MV-4-11 (cell line): ENCODE data around the gene RNF114.
"Not testable (repeated sequence)": the region's sequence is repeated elsewhere in the genome, so short reads cannot be mapped to it uniquely, and the experiment has no call there.

Source experiments
- DNase-seq: peaks from one replicate; lab custom pipeline; 2025; lab: John Stamatoyannopoulos, UW

Gene RNF114

GRCh38 chr20:49985617-49986016 is 49.4 kb downstream of the RNF114 start:
- no peak for DNase-seq

DNA sequence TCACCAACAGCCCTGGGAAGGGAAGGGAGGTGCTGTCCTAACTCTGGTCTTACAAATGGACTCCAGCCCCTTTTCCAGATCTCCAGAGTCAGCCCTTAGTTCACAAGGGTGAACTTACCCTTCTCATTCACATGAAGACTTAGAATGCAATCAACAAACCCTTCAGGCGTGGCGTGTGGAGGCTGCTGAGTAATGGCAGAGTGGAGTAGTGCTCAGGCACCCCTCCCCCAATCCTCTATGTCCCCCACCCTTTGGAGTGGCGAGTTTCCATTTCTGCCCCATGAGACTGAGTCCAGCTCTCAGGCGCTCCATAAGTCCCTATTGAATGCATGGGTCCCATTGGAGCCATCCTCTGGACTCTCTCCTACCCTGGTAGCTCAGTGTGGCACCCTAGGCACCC is 49.9 kb downstream of the RNF114 start:
- no peak for DNase-seq

DNA sequence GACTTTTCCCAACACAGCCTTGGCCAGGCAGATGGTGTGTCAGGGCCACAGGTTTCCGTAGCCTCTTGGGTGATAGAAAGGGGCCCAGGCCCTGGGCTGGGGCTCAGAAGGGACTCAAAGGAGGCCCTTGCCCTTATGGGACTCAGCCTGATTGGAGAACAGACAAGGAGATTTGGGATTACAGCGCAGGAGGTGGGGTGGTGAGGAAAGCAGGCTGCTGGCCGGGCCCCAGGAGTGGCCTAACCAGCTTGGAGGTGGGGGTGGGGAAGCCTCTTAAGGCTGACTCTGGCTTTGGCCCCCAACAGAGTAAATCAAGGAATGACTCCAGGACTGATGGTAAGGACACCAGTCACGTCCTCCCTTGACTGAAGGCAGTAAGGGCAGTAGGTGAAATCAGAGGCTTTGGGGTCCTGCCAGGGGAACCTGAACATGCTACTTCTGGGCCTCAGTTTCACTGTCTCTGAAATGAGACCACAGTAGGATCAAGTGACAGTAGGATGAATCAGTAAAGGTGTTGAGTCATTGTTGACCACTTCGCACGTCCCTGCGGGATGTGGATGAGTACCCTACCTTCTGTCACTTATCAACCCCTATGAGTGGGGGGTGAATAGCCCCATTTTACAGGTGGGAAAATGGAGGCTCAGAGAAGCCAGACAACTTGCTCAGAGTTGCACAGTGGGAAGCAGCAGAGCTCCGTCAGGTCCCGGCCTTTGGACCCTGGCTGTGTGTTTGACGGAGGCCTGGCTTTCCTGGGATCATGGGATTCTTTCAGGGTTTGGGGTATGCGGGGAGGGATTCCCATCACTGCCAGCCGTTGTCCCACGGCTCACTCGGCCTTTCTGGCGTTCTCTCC is 51.0 kb downstream of the RNF114 start:
- no peak for DNase-seq

- DNase-seq: no peak
Observed at GRCh38 chr20:49987868-49988690, 51.9 kb downstream of the RNF114 start.

DNA sequence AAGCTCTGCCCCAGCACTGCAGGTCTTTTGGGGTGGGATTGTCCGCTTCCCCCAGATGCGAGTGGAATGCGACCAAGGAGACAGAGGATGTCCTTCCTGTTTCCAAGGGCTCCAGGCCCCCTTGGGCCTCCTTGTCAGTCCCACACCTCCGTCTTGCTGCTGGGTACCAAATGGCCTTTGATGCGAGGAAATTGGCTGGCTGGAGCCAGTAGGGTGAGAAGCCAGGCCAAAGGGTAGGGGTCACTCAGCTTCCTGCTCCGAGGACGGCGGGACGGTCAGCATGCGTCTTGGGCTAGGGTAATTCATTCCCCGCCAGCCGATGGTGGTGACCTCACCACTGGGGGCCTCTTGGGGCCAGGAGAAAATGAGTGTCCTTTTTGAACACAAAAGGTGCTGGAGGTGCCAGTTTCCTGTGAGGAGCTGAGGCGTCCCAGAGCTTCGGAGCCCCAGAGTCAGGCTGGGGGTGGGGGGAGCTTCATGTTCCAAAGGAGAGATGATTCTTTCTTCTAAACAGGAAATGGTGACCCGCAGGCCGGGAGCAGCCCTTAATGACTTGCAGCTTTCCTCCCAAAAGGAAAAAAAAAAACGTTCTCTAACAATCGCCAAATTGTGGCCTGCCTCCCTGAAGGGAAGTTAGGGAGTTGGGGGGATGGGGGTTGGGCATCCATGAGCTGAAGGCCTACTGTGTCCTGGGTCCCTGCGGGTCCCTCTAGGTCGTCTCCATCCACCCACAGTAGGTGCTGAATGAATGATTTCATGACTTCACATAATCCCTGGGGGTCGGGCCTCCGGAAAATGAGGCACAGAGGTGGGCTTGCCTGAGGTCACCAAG is 53.3 kb downstream of the RNF114 start:
- peak; percentile 39 for DNase-seq

GRCh38 chr20:49990271-49990720 is 54.1 kb downstream of the RNF114 start:
- no peak for DNase-seq

DNA sequence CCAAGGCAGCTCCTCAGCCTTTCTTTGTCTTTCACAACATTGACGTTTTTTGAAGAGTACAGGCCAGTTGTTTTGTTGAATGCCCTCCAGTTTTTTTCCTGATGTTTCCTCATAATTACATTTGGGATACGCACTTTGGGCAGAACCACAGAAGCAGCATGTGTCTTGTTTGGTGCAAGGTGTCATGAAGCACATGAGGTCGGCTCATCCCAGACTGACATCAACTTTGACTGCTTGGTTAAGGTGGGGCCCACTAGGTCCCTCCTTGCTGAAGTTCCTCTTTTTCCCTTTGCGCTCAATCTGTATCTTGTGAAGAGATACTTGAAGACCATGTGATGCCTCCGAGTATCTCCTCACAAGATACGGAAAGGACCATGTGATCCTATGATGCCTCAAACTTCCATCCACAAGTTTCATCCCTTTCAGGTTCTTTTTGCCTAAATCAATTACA is 57.1 kb downstream of the RNF114 start:
- peak; percentile 83 for DNase-seq

- no peak for DNase-seq
Observed at GRCh38 chr20:49995586-49995985, 59.4 kb downstream of the RNF114 start.

DNA sequence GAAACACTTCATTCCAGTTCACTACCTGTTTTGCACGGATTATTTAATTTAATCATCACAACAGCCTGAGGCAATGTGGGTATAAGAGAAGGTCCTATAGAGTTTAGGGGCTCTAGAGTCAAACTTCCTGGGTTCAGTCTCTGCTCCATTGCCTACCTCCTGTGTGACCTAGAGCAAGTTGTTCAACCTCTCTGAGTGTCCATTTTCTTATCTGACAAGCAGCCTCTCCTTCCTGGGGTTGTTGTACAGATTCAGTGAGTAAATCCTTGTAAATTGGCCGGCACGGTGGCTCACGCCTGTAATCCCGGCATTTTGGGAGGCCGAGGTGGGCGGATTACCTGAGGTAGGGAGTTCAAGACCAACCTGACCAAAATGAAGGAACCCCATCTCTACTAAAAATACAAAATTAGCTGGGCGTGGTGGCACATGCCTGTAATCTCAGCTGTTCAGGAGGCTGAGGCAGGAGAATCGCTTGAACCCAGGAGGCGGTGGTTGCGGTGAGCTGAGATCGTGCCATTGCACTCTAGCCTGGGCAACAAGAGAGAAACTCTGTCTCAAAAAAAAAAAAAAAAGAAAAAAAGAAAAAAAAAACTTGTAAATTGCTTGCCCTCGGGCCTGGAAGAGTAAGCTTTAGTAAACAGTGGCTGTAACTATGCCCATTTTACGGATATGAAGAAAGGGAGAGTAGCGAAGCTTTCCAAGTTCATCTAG is 62.4 kb downstream of the RNF114 start:
- not testable (repeated sequence) for DNase-seq

DNA sequence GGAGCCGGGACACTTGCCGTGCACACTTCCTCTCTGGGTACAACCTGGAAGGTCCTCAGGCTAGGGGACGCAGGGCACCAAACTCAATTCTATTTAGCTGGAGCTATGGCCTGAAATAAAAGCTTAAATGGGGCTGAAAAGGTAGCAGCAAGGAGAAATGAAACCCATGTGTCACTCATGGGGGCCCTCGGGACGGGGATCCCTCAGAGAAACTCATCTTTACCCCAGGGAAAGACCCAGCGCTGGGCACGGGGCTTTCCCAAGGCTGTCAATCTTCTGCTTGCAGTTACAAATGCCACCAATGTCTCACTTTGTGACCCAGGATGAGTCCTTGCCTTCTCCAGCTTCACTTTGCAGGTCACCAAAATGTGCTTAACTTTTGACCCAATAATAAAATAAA is 63.1 kb downstream of the RNF114 start:
- peak; percentile 13 for DNase-seq

DNA sequence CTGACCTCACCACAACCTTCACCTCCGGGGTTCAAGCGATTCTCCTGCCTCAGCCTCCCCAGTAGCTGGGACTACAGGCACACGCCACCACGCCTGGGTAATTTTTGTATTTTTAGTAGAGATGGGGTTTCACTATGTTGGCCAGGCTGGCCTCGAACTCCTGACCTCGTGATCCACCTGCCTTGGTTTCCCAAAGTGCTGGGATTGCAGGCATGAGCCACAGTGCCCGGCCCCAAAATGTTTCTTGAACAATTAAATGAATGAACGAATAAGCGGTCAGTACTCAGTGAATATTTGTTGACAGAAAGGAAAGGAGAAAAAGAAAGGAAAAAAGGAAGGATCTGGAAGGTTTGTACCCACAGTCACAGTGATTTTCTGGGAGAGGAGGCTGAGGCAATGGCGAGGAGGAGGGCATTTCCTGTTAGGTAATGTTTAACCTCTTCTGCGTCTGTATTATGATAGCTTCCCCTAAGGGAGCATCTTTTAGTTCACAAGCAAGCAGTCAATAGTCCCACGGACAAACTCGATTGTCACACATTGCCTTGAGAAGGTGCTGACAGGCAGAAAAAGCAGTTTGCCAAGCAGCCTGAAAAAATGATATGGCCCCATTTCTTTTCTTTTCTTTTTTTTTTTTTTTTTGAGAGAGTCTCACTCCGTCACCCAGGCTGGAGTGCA is 64.5 kb downstream of the RNF114 start:
- DNase-seq: peak; percentile 44

GRCh38 chr20:50001784-50002311 is 65.7 kb downstream of the RNF114 start:
- DNase-seq: no peak

DNA sequence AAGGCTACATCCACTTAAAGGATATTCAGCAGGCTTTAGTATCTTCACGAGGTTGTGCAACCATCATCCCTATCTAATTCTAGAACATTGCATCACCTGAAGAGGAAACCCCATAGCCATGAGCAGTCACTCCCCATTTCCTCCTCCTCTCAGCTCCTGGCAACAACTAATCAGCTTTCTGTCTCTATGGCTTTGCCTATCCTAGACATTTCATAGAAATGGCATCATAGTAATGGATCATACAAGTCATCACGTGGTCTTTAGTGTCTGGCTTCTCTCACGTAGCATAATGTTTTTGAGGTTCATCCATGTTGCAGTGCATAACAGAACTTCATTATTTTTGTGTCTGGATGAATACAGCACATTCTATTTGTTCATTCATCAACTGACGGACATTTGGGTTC is 67.1 kb downstream of the RNF114 start:
- DNase-seq: peak; percentile 99
